Measurements from ENCODE around the gene SIKE1.

- no peak for TF ChIP-seq CTCF (conservative IDR thresholded peaks at IDR 0.05; ENCODE audit: low read length)
- TF ChIP-seq EZH2phosphoT487 (IDR thresholded peaks at IDR 0.05; ENCODE audit: borderline replicate concordance, low read depth, low read length): no peak
Observed at GRCh38 chr1:114740331-114740730, 40.2 kb downstream of the SIKE1 start.
